Measurements from ENCODE around the gene ACTN1.
"Not testable (repeated sequence)": the region's sequence is repeated elsewhere in the genome, so short reads cannot be mapped to it uniquely, and the experiment has no call there.

ACTN1 gene

DNA sequence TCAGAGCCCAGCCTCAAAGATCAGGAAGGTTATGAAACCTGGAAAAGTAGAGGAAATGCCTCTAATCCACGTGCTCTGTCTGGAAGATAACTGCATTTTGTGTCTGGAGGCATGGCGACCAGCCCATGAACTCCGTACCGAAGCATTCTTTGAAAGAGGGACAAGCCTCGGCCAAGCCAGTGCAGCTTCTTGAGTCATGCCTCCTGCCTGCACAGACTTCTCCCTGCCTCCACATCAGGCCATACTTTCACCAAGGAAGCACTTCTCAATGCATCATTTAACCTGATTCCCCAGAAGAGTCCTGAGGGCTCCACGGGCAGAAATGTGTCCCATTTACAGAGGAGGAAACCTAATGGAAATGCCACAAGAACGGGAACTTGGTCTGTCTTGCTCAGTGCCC, 3.4 kb downstream of the ACTN1 start:
- Histone ChIP-seq H3K4me3 (ENCODE audit: low read depth in 1 of 2, low read length in 2 of 2) (peak overlapping the region; percentile 70 to 74), H3K27me3 (ENCODE audit: low read depth, low read length) (no peaks in the 10 kb centered on the region), H3K4me1 (ENCODE audit: control insufficient read depth in 1 of 2, insufficient read depth in 2 of 2, low read length in 2 of 2) (peaks cover 16 to 68% of the 10 kb centered on the region in 2 donors), H3K9me3 (ENCODE audit: control insufficient read depth in 1 of 2, low read length in 2 of 2) (no peaks in the 10 kb centered on the region), H3K36me3 (ENCODE audit: control insufficient read depth in 1 of 2, insufficient read depth in 2 of 2, low read length in 2 of 2) (peaks cover 17% of the 10 kb centered on the region in 2 donors), H3K27ac (ENCODE audit: low read length) (peak overlapping the region; percentile 97)

DNA sequence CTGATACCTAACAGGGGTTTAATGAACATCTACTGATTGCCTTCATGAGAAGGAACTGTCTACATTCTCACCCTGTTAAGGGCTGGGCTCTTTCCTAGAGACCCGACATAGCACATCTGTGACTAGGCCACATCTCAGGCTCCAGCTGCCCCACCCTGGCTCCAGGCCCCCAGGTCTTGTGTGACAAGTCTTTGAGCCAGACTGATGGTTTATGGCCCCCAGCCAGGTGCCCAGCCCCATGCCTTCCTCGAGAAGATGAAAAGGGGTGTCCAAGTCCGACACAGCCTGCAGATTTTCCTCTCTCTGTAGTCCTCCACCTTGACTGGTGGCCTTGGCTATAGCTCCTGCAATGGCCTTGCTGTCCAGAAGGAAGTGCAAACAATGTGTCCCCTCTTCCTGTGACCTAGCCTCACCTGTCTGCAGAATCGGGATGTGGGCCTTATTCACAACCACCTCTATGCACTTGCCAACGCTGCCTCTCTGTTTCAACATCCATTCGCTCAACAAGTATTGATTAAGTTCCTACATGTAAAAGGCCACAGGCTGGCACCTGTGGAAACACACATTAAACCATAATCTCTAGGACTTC, 4.2 kb downstream of the ACTN1 start:
- Histone ChIP-seq H3K4me1 (ENCODE audit: control insufficient read depth in 1 of 2, insufficient read depth in 2 of 2, low read length in 2 of 2) (peaks cover 21 to 68% of the 10 kb centered on the region in 2 donors), H3K36me3 (ENCODE audit: control insufficient read depth in 1 of 2, insufficient read depth in 2 of 2, low read length in 2 of 2) (peaks cover 17% of the 10 kb centered on the region in 2 donors), H3K9me3 (ENCODE audit: control insufficient read depth in 1 of 2, low read length in 2 of 2) (no peaks in the 10 kb centered on the region), H3K27ac (ENCODE audit: low read length) (peak overlapping the region; percentile 97), H3K27me3 (ENCODE audit: low read depth, low read length) (no peaks in the 10 kb centered on the region), H3K4me3 (ENCODE audit: low read depth in 1 of 2, low read length in 2 of 2) (peak overlapping the region; percentile 70 to 74)

DNA sequence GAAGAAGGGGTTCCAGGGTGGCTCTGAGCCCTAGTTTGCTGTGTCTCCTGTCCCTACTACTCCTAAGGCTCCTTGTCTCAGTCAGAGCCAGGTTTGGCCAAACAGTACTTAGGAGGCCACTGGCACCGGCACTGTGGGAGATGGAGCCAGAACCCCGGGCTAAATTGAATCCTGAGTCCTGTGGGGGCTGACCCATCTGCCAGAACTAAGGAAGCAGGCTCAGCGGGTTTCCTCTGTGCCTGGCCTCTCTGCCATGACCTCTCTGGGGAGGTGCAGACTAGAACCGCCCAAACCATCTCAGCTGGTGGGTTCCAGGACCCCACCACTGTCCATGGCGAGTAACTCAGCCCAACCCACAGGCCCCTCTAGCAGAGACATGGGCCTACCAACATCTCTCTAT, 5.5 kb downstream of the ACTN1 start:
- Histone ChIP-seq H3K9me3 (ENCODE audit: control insufficient read depth in 1 of 2, low read length in 2 of 2) (no peaks in the 10 kb centered on the region), H3K27me3 (ENCODE audit: low read depth, low read length) (no peaks in the 10 kb centered on the region), H3K4me3 (ENCODE audit: low read depth in 1 of 2, low read length in 2 of 2) (no peak overlapping the region), H3K27ac (ENCODE audit: low read length) (peak overlapping the region; percentile 40), H3K4me1 (ENCODE audit: control insufficient read depth in 1 of 2, insufficient read depth in 2 of 2, low read length in 2 of 2) (peaks cover 24 to 80% of the 10 kb centered on the region in 2 donors), H3K36me3 (ENCODE audit: control insufficient read depth in 1 of 2, insufficient read depth in 2 of 2, low read length in 2 of 2) (peaks cover 17% of the 10 kb centered on the region in 2 donors)

DNA sequence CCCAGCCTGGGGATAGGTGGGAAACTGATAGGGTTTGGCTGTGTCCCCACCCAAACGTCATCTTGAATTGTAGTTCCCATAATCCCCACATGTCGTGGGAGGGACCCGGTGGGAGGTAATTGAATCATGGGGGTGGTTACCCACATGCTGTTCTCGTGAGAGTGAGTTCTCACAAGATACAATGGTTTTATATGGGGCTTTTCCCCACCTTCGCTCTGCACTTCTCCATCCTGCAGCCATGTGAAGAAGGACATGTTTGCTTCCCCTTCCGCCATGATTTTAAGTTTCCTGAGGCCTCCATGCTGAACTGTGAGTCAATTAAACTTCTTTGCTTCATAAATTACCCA, 5.9 kb downstream of the ACTN1 start:
- not testable (repeated sequence) for H3K27me3 ChIP-seq (ENCODE audit: low read depth, low read length); H3K9me3 ChIP-seq (ENCODE audit: control insufficient read depth in 1 of 2, low read length in 2 of 2); H3K27ac ChIP-seq (ENCODE audit: low read length)
- H3K4me1 ChIP-seq (ENCODE audit: control insufficient read depth in 1 of 2, insufficient read depth in 2 of 2, low read length in 2 of 2), result peaks cover 27 to 85% of the 10 kb centered on the region in 2 donors
- peaks cover 13 to 17% of the 10 kb centered on the region in 2 donors for H3K36me3 ChIP-seq (ENCODE audit: control insufficient read depth in 1 of 2, insufficient read depth in 2 of 2, low read length in 2 of 2)
- peak overlapping the region in 1 of 2 donors; percentile 15 for H3K4me3 ChIP-seq (ENCODE audit: low read depth in 1 of 2, low read length in 2 of 2)

DNA sequence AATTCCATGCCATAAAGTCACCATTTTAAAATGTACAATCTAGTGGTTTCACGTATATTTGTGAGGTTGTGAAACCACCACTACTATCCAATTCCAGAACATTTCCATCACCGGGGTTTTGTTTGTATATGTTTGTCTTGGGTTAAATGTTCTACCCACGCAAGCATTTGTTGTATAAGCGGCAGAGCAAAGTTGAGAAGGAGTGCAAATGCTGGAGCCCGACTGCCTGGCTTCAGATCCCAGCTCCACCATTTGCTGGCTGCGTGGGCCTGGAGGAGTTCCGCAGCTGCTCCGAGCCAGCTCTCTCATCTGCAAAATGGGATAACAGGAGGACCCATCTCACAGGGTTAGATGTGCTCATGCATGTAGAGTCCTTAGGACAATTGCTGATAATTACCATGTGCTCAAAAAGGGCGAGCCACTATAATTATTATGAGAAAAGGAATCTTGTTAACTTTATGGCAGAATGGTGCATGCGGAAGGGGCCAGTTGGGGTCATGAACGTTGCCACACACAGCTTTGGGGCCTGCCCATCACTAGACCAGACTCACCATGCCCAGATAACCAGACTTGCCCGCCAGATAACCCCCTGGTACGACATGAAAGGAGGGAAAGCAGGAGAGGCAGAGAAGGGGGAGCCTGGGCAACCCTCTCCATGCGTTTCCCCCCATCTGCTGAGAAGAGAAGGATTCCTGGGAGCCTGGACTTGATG, 6.4 kb downstream of the ACTN1 start:
- Histone ChIP-seq H3K4me3 (ENCODE audit: low read depth in 1 of 2, low read length in 2 of 2) (peak overlapping the region in 1 of 2 donors; percentile 15), H3K27ac (ENCODE audit: low read length) (no peak overlapping the region)

DNA sequence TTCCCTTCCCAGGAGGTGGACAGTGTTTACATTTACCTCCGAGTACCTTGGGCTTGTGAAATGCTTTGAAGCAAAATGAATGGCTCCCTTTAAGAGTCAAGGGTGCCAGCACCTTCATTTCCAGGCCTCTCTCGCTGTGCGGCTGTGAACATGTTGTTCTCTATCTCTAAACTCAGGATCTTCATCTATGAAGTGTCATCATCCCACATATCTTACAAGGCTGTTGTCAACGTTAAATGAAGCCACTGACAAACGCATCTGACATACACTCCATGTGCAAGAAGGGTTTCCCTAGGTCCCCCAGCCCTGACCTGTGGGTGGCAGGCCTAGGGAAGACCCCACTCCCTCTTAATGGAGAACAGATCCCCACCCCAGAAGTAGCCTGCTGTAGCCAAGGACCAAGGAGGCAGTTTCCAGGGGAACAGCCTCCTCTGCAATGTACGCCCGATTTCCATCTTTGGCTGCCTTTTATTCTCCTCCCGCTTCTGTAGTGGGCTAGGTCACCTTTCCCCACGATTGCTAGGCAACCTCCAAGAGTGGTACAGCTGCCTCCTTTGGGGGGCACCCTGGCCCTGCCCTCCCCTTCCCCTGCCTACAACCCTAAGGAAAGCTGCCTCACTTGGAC, 7.6 kb downstream of the ACTN1 start:
- Histone ChIP-seq H3K27ac (ENCODE audit: low read length) (peak overlapping the region; percentile 67), H3K36me3 (ENCODE audit: control insufficient read depth in 1 of 2, insufficient read depth in 2 of 2, low read length in 2 of 2) (peaks cover 4 to 17% of the 10 kb centered on the region in 2 donors), H3K4me3 (ENCODE audit: low read depth in 1 of 2, low read length in 2 of 2) (peak overlapping the region; percentile 4 to 29), H3K4me1 (ENCODE audit: control insufficient read depth in 1 of 2, insufficient read depth in 2 of 2, low read length in 2 of 2) (peaks cover 19 to 95% of the 10 kb centered on the region in 2 donors), H3K27me3 (ENCODE audit: low read depth, low read length) (no peaks in the 10 kb centered on the region), H3K9me3 (ENCODE audit: control insufficient read depth in 1 of 2, low read length in 2 of 2) (no peaks in the 10 kb centered on the region)

More for the DNA sequence above, 6.4 kb downstream of the ACTN1 start:
- Histone ChIP-seq H3K4me1 (ENCODE audit: control insufficient read depth in 1 of 2, insufficient read depth in 2 of 2, low read length in 2 of 2) (peaks cover 27 to 90% of the 10 kb centered on the region in 2 donors), H3K27me3 (ENCODE audit: low read depth, low read length) (no peaks in the 10 kb centered on the region), H3K9me3 (ENCODE audit: control insufficient read depth in 1 of 2, low read length in 2 of 2) (no peaks in the 10 kb centered on the region), H3K36me3 (ENCODE audit: control insufficient read depth in 1 of 2, insufficient read depth in 2 of 2, low read length in 2 of 2) (peaks cover 10 to 17% of the 10 kb centered on the region in 2 donors)

DNA sequence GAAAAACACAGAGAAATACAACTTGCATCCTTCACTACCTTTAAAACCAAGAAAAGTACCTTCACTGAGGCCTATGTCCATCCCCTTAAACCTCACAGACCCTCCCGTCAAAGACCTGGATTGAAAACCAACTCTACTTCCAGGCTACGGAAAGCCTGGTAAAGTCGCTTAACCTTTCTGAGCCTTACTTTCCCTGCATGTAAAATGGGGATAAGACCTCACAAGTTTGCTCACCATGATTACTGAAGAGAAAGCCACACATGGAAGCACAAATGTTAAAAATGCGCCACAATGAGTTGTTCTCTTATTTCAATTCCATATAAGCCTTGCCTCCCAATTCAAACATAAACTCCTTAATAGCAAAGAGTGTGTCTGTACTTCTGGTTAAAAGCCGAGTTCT, 8.4 kb downstream of the ACTN1 start:
- H3K27ac ChIP-seq (ENCODE audit: low read length), result peak overlapping the region; percentile 67
- peak overlapping the region in 1 of 2 donors; percentile 25 for H3K4me3 ChIP-seq (ENCODE audit: low read depth in 1 of 2, low read length in 2 of 2)
- peaks cover 17 to 95% of the 10 kb centered on the region in 2 donors for H3K4me1 ChIP-seq (ENCODE audit: control insufficient read depth in 1 of 2, insufficient read depth in 2 of 2, low read length in 2 of 2)
- no peaks in the 10 kb centered on the region for H3K9me3 ChIP-seq (ENCODE audit: control insufficient read depth in 1 of 2, low read length in 2 of 2)
- H3K36me3 ChIP-seq (ENCODE audit: control insufficient read depth in 1 of 2, insufficient read depth in 2 of 2, low read length in 2 of 2), result peaks cover 4 to 17% of the 10 kb centered on the region in 2 donors
- no peaks in the 10 kb centered on the region for H3K27me3 ChIP-seq (ENCODE audit: low read depth, low read length)

DNA sequence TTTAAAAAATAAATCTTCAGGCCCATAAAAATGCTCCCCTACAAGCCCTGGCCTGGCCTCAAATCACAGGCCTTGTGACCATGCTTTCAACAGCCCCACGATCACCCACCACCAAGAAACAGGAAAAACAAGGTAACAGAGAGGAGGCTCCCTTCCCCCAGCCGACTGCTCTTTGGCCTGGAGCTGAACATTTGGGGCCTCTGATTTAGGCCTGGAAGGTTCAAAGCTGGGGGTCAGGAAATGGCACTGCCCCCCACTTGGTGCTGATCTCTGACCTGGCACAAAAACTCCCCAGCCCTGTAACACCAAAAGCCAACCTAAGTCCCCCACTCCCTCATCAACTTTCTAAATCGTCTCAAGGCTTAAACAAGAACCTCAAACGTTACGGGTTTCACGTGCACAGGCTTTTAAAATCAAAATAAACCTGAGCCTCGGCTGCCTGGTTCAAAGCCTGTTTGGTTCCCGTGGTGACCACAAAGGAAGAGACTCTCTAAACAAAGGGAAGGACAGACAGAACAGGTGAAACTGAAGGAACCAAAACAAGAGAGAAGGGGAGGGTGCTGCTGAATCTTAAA, 9.0 kb downstream of the ACTN1 start:
- Histone ChIP-seq H3K36me3 (ENCODE audit: control insufficient read depth in 1 of 2, insufficient read depth in 2 of 2, low read length in 2 of 2) (peaks cover 4 to 17% of the 10 kb centered on the region in 2 donors), H3K4me1 (ENCODE audit: control insufficient read depth in 1 of 2, insufficient read depth in 2 of 2, low read length in 2 of 2) (peaks cover 17 to 95% of the 10 kb centered on the region in 2 donors), H3K27me3 (ENCODE audit: low read depth, low read length) (no peaks in the 10 kb centered on the region), H3K4me3 (ENCODE audit: low read depth in 1 of 2, low read length in 2 of 2) (peak overlapping the region in 1 of 2 donors; percentile 25), H3K27ac (ENCODE audit: low read length) (peak overlapping the region; percentile 67), H3K9me3 (ENCODE audit: control insufficient read depth in 1 of 2, low read length in 2 of 2) (no peaks in the 10 kb centered on the region)

DNA sequence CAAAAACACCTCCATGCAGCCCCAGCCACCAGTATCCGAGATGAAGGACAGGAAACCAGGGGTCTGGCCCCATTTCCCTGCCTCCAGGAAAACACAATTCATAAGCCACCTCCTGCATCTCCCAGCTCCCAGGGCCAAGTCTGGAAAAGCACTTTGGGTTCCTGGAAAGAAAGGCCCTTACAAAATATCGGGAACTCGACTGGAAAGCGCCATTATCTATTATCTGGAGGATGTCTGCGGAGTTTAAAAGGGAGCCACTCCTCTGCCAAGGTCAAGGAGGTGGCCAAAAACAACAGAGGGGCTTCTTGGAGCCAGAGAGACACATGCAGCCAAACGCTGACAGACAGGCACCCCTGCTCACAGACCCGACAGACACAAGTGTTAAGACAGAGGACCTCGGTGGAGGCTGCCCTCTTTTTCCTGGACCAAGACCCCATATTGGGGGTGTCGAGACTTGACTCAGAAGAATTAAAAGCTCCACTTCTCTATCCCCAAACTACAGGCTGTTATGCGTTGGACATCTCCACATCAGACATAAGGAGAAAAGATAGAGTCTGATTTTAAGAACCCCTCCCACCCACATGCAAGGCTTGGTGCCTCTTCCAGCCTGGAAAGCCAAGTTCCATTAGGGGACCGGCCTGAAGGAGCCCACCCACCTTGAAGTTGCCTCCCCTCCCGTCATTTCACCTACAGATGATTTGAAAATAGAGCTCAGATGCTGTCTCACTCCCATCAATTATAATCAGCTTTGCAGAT, 9.6 kb downstream of the ACTN1 start:
- Histone ChIP-seq H3K4me1 (ENCODE audit: control insufficient read depth in 1 of 2, insufficient read depth in 2 of 2, low read length in 2 of 2) (peaks cover 23 to 95% of the 10 kb centered on the region in 2 donors), H3K4me3 (ENCODE audit: low read depth in 1 of 2, low read length in 2 of 2) (peak overlapping the region in 1 of 2 donors; percentile 25), H3K9me3 (ENCODE audit: control insufficient read depth in 1 of 2, low read length in 2 of 2) (no peaks in the 10 kb centered on the region), H3K27me3 (ENCODE audit: low read depth, low read length) (no peaks in the 10 kb centered on the region), H3K27ac (ENCODE audit: low read length) (peak overlapping the region; percentile 67), H3K36me3 (ENCODE audit: control insufficient read depth in 1 of 2, insufficient read depth in 2 of 2, low read length in 2 of 2) (peaks cover 4 to 15% of the 10 kb centered on the region in 2 donors)

DNA sequence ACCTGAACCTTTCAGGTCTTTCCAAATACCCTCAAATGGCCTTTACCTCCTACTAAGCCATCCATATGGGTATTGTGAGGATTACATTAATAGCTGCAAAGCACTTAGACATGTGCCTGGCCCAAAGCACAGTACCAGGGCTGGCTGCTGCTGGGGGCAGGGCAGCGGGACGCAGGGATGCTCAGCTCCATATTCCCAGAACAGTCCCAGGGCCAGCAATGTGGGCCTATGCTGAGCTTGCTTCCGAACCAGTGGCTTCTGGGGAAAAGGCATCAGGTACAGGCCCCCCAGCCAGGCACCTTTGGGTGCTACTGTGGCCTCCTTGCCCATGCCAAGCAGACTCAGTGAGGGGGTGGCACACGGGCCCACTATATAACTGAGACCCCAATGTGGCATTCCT, 10.4 kb downstream of the ACTN1 start:
- Histone ChIP-seq H3K27ac (ENCODE audit: low read length) (no peak overlapping the region), H3K9me3 (ENCODE audit: control insufficient read depth in 1 of 2, low read length in 2 of 2) (no peaks in the 10 kb centered on the region), H3K36me3 (ENCODE audit: control insufficient read depth in 1 of 2, insufficient read depth in 2 of 2, low read length in 2 of 2) (peaks cover 4 to 11% of the 10 kb centered on the region in 2 donors), H3K4me1 (ENCODE audit: control insufficient read depth in 1 of 2, insufficient read depth in 2 of 2, low read length in 2 of 2) (peaks cover 26 to 95% of the 10 kb centered on the region in 2 donors), H3K4me3 (ENCODE audit: low read depth in 1 of 2, low read length in 2 of 2) (peak overlapping the region; percentile 7 to 25), H3K27me3 (ENCODE audit: low read depth, low read length) (no peaks in the 10 kb centered on the region)
